Urothelium cell line (cell line): ENCODE results near the gene PATL2.
"Not testable (repeated sequence)": the region's sequence is repeated elsewhere in the genome, so short reads cannot be mapped to it uniquely, and the experiment has no call there.

Experiments used
- DNase-seq: peaks from one replicate; pipeline ENCODE4 v3.0.0; 2011; ENCODE audit warnings: low spot score, mixed read lengths
- FAIRE-seq: peaks from 2 replicates; lab custom pipeline; 2011; peaks lifted over from hg19 to GRCh38; lab: Jason Lieb, UNC

PATL2 gene

DNA sequence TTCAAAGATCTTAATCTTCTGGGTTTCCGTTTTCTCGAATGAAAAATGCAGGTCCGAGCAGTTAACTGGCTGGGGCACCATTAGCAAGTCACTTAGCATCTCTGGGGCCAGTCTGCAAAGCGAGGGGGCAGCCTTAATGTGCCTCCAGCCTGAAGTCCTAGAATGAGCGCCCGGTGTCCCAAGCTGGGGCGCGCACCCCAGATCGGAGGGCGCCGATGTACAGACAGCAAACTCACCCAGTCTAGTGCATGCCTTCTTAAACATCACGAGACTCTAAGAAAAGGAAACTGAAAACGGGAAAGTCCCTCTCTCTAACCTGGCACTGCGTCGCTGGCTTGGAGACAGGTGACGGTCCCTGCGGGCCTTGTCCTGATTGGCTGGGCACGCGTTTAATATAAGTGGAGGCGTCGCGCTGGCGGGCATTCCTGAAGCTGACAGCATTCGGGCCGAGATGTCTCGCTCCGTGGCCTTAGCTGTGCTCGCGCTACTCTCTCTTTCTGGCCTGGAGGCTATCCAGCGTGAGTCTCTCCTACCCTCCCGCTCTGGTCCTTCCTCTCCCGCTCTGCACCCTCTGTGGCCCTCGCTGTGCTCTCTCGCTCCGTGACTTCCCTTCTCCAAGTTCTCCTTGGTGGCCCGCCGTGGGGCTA, at the start of gene PATL2, which contains the start of gene B2M:
TSS of gene PATL2 (minus strand) at position 228 of the 647 bp plus-strand sequence. CDS start 34,833 bp downstream, outside the sequence.
TSS of gene B2M (plus strand) at position 422 of the 647 bp plus-strand sequence. CDS start at position 452, 30 bp downstream.
- peak; percentile 96 for DNase-seq
- no peak for FAIRE-seq

- FAIRE-seq (no peak), DNase-seq (no peak)
Observed at GRCh38 chr15:44753345-44753744, 42.2 kb upstream of the PATL2 start.

- DNase-seq: not testable (repeated sequence)
Observed at GRCh38 chr15:44743454-44743853, 32.3 kb upstream of the PATL2 start.

GRCh38 chr15:44739222-44739847, 28.2 kb upstream of the PATL2 start:
- not testable (repeated sequence) for FAIRE-seq

More at GRCh38 chr15:44743454-44743853, 32.3 kb upstream of the PATL2 start:
- not testable (repeated sequence) for FAIRE-seq

GRCh38 chr15:44738340-44738984, 27.3 kb upstream of the PATL2 start:
- FAIRE-seq: no peak
- DNase-seq: peak; percentile 23

More at GRCh38 chr15:44739222-44739847, 28.2 kb upstream of the PATL2 start:
- not testable (repeated sequence) for DNase-seq

- FAIRE-seq: no peak
- no peak for DNase-seq
Observed at GRCh38 chr15:44736181-44736765, 25.1 kb upstream of the PATL2 start, which contains the start of gene TRIM69. TSS of gene TRIM69 (plus strand) at chr15:44736528. CDS start at chr15:44736705, 177 bp downstream.

DNA sequence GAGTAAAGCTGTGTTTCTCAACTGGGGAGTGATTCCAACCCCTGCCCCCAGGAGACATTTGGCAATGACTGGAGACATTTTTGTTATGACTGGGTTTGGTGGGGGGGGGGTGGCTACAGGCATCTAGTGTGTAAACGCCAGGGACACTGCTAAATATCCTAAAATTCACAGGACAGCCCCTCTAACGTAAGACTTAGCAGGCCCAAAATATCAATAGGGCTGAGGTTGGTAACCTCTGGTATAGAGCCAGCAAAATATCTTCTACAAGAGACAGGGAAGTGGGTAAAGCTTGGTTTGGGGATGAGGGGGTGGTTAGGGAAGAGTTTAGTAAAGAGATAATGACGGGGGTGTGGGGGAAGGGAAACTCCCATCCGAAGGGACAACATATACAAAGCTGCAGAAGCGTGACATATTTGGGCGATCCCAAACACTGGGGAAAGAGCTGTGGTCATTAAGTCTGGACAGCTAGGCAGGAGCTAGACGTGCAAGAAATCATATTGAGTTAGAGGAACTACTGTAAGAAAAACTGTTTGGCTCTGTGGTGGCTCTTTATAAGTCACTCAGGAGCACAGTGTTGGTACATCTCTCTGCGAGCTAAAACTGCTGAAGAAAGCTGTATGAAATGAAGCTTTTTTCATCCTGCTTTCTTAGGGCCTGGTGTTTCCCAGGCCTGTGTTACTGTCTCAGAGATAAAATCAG, 24.5 kb upstream of the PATL2 start:
- FAIRE-seq: no peak
- no peak for DNase-seq

DNA sequence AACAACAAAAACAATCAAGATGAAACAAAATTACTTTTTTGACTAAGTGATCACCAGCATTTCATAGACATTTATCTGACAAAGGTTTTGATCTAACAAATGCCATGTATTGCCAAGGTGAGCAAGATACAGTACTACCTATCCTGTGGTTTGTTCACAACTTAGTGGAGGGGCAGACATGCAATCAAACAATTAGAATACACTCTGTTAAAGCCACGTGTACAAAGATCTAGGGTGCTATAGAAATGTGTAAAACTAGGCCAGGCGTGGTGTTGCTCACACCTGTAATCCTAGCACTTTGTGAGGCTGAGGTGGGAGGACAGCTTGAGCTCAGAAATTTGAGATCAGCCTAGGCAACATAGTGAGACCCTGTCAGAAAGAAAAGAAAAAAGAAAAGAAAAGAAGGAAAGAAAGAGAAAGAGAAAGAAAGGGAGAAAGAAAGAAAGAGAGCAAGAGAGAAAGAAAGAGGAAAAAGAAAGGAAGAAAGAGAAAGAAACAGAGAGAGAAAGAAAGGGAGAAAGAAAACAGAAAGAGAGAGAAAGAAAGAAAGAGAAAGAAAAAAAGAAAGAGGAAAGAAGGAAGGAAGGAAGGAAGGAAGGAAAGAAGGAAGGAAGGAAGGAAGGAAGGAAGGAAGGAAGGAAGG, 23.8 kb upstream of the PATL2 start:
- FAIRE-seq: no peak
- no peak for DNase-seq

DNA sequence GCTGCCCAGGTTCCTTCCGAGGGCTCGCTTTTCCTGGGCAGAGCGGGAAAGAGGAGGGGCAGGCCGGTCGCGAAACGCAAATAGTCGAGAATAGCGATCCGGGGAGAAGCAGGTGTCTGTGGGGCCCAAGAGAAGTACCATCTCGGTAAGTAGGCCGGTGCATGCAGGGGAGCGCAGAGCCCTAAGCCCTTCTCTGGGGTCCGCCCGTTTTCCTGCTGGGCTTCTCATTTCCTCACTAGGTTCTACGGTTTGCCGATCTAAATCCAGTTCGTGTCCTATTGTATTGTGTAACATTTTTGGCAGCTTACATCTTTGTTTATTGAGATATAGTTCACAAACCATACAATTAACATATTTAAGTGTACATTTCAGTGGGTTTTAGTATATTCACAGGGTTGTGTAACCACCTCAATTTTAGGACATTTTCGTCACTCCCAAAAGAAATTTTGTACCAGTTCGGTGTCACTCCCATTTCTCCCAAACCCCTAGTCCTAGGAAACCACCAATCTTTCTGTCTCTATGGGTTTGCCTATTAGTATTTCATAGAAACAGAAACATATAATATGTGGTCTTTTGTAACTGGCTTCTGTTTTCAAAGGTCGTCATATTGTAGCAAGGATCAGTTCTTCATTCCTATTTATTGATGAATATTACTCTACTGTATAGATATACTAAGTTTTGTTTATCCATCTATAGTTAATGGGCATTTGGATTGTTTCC, 18.4 kb upstream of the PATL2 start:
- DNase-seq (no peak), FAIRE-seq (no peak)

- DNase-seq: peak; percentile 92
- FAIRE-seq: peak; percentile 17
Observed at GRCh38 chr15:44728576-44729407, 17.7 kb upstream of the PATL2 start.

DNA sequence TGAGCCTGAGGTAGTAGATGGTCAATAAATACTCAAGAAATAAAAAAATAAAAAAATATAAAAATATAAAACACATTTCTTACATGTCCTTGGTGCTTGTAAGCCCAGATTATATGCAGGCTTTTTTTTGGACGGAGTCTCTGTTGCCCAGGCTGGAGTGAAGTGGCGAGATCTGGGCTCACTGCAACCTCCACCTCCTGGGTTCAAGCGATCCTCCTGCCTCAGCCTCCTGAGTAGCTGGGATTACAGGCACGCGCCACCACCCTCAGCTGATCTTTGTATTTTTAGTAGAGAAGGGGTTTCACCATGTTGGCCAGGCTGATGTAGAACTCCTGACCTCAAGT, 17.1 kb upstream of the PATL2 start:
- not testable (repeated sequence) for FAIRE-seq, DNase-seq

DNA sequence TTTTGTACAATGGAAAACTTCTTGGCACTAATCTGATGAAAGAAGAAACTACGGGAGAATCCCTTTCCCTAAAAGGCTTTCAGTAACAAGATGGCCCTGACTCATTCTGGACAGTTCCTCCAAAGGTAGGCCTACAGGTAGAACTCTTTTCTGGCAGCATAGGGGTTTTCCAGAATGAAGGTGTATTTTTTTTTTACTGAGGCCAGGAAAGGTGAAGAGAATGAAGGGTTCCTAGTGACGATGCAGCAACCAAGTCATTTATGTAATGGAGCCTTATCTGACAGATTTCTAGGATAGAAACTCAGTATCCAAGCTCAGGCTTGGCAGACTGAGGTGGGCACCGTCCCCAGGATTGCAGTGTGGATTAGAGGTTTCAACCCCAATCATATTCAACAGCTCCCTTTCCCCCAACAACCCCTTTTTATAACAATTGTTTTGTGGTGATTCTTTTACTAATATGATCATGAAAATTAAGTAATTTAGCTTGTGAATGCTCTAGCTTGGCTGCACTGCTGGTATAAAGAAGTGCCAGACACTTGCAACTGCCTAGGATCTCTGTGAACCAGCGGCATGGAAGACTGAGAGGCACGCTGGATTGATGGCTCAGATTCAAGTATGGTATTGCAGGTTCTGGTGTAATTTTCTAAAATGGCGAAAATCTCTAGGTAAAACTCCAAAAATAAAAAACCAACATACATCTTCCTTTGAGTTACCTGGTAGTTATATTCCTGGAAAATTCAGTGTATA, 16.5 kb upstream of the PATL2 start:
- FAIRE-seq (no peak), DNase-seq (no peak)

DNA sequence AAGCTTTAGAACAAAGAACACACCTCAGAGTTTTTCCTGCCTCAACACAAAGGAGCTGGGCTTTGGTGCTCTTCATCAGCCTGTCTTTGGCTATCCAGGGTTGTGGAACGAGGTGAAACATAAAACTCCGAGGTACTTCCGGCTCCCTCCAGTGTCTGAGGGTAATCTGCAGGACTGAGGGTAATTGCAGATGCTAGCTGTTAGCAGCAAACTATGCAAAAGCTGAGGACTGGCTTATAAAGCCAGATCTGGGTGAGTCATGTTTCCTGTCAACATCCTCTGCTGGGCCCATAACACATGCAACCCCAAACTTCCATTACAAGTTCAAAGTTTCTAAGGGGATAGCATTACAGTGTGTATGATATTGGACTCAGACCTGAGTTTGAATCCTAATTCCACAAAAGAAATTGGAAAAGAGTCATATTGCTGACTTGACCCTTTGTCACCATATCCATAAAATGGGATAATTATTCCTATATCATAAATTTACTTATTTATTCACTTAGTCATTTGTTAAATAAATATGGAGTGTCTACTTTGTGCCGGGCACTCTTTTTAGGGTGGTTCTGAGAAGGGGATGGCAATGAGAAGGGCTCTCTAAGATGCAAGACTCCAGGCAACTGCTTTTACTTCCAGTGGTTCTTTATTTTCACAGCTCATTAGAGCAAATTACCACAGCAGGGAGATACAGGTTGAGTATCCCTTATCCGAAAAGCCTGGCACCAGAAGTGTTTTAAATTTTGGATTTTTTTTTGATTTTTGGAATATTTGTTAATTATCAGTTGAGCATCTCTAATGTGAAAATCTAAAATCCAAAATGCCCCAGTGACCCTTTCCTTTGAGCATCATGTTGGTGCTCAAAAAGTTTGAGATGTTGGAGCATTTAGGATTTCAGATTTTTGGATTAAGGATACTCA, 15.7 kb upstream of the PATL2 start:
- no peak for FAIRE-seq
- DNase-seq: peak; percentile 70

GRCh38 chr15:44726136-44726535, 15.0 kb upstream of the PATL2 start:
- FAIRE-seq (no peak), DNase-seq (no peak)

DNA sequence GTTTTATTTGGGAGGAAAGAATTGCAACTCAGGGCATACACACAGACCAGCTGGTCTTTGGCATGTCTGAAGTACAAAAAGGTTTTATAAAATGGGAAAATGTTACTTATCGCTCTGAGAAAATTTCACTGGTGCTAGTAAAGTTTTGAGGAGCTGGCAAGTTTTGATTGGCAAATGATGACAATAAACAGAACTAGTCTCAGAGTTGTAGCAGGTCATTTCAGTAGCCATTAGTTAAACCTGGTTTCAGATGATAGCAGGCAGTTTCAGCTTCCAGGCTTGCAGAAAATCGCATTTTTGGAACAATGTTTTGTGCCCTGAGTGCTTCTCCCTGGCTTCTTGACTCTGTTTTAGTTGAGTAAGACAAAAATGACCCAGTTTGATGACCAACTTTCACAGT, 10.9 kb upstream of the PATL2 start:
- no peak for DNase-seq
- no peak for FAIRE-seq

DNA sequence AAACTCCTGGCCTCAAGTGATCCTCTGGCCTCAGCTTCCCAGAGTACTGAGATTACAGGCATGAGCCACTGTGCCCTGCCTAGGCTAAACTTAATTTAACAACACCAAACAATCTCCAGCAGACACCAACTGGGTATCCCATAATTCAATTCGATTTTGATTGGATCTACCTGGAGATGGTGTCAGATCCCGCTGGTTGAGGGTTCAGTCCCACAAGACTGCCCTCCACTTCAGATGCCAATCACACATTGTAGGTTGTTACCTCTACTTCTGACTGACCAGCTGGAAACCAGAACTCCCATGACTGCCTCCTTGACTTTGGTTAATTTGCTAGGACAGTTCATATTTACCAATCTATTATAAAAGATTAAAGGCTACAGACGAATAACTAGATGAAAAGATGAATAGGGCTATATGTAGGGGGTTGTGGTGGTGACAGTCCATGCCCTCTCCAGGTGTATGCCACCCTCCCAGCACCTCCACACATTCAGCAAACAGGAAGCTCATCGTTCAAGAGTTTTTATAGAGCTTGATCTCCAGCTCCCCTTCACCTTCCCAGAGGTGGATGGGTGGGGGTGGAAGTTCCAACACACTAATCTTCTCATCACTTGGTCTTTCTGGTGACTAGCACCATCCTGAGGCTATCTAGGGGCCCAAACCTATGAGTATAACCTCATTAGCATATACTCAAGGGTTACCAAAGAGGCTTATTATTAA, 9.5 kb upstream of the PATL2 start:
- no peak for DNase-seq

More for the DNA sequence above, 9.5 kb upstream of the PATL2 start:
- no peak for FAIRE-seq
